Stimulated activated naive CD4-positive, alpha-beta T cell (primary cell): Measurements from ENCODE around the gene IGDCC3.

ENCODE experiments used
- DNase-seq, 6 experiments: peaks; one replicate each; lab custom pipeline; 2025; lab: John Stamatoyannopoulos, UW

The IGDCC3 gene

GRCh38 chr15:65289261-65289854 lies 88.4 kb downstream of the IGDCC3 start:
- DNase-seq, result no peak

GRCh38 chr15:65287520-65287855 lies 90.3 kb downstream of the IGDCC3 start:
- DNase-seq, result no peak

GRCh38 chr15:65286704-65287519 lies 90.9 kb downstream of the IGDCC3 start, which contains the start of gene PARP16:
PARP16 (minus strand) TSS chr15:65286883; CDS start chr15:65286426, 457 bp downstream.
- DNase-seq, result peak; percentile 74 to 91 (median 86)

DNA sequence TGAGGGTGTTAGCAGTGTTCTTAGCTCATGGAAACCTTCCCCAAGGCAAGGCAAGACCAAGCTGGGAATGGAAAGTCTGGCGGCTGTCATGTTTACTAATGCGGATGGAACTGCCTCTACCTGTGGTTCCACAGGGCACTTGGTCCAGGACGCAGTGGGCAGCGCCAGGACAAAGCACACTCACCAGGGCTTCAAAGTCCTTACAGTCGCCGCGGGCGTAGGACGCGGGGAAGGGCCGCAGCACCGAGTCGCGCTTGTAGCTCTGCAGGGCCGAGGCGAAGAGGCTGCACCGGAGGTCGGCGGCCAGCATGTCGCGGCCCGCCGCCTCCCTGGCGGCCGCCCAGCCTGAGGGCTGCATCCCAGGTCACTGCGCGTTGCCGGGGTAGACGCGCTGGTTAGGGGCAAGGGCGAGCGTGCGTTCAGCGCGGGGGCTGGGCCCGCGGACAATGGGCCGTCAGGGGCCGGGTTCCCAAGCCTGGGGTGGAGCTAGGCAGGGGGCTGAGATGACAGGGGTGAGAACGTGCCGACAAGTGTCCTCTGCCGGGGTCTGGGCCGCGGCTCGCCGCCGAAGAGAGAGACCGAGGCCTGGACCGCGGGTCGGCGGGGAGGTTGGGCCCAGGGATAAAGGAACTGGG lies 91.6 kb downstream of the IGDCC3 start:
- peak in 3 of 6 experiments; percentile 31 to 42 (median 40) for DNase-seq

- DNase-seq, result no peak
Measured at GRCh38 chr15:65285291-65286068, 92.3 kb downstream of the IGDCC3 start.

- no peak for DNase-seq
Measured at GRCh38 chr15:65278480-65278879, 99.3 kb downstream of the IGDCC3 start.
